NCI-H2171 (cell line): ENCODE measurements around the gene UBE2D3.

Source experiments
- DNase-seq: peaks from one replicate; lab custom pipeline; 2025; lab: John Stamatoyannopoulos, UW

The UBE2D3 gene

GRCh38 chr4:102754044-102754443 lies 73.3 kb downstream of the UBE2D3 start:
- no peak for DNase-seq

DNA sequence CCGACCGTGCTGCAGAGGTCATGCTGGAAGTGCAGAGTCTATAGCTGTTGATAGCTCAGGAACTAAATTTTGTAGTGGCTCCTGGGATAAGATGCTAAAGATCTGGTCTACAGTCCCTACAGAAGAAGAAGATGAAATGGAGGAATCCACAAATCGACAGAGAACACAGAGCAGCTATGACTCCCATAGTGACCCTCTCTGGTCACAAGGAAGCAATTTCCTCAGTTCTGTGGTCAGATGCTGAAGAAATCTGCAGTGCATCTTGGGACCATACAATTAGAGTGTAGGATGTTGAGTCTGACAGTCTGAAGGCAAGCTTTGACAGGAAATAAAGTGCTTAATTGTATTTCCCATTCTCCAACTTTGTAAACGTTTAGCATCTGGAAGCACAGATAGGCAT lies 75.4 kb downstream of the UBE2D3 start:
- DNase-seq, result no peak
